Mesenchymal stem cell (in vitro differentiated cells and primary cell): Measurements from ENCODE around the gene RPS6KA2.

Source experiments
- DNase-seq: peaks from one replicate; pipeline ENCODE4 v3.0.0-alpha.2; 2013
- H2AFZ ChIP-seq: one replicate; pipeline ENCODE4 v1.6.1; 2013; ENCODE audit warnings: low read depth, mild to moderate bottlenecking, control low read depth, inconsistent platforms, low read length, moderate library complexity
- H2AK5ac ChIP-seq: 2 replicates; pipeline ENCODE4 v1.6.1; 2013; ENCODE audit warnings: low read length, moderate library complexity, mild to moderate bottlenecking, inconsistent platforms; ENCODE audit not compliant: severe bottlenecking
- H2BK120ac ChIP-seq: one replicate; pipeline ENCODE4 v1.6.1; 2013; ENCODE audit warnings: low read depth, mild to moderate bottlenecking, inconsistent platforms, low read length, moderate library complexity
- H2BK12ac ChIP-seq, 2 experiments: one replicate each; pipeline ENCODE4 v1.6.1; 2013; ENCODE audit warnings: inconsistent platforms in 2 of 2, low read length in 2 of 2, mild to moderate bottlenecking in 2 of 2, moderate library complexity in 2 of 2, control low read depth in 1 of 2
- H2BK15ac ChIP-seq: one replicate; pipeline ENCODE4 v1.6.1; 2013; ENCODE audit warnings: mild to moderate bottlenecking, low read depth, inconsistent platforms; ENCODE audit not compliant: poor library complexity, severe bottlenecking
- H2BK5ac ChIP-seq: 2 replicates; pipeline ENCODE4 v1.6.1; 2013; ENCODE audit warnings: low read depth, mild to moderate bottlenecking, low read length, control low read depth, inconsistent platforms; ENCODE audit not compliant: poor library complexity, severe bottlenecking
- H3K14ac ChIP-seq, 2 experiments: one replicate each; pipeline ENCODE4 v1.6.1; 2013; ENCODE audit warnings: inconsistent platforms in 2 of 2, low read length in 2 of 2, control low read depth in 1 of 2, mild to moderate bottlenecking in 1 of 2, moderate library complexity in 1 of 2
- H3K18ac ChIP-seq, 2 experiments: one replicate each; pipeline ENCODE4 v1.6.1; 2013; ENCODE audit warnings: inconsistent platforms in 2 of 2, low read length in 2 of 2, control low read depth in 1 of 2, low read depth in 1 of 2, mild to moderate bottlenecking in 1 of 2
- H3K23ac ChIP-seq, 2 experiments: one replicate each; pipeline ENCODE4 v1.6.1; 2013; ENCODE audit warnings: inconsistent platforms in 2 of 2, low read length in 2 of 2, mild to moderate bottlenecking in 2 of 2, moderate library complexity in 2 of 2, control low read depth in 1 of 2
- H3K27ac ChIP-seq: 2 replicates; pipeline ENCODE4 v1.5.1; 2013; ENCODE audit warnings: mild to moderate bottlenecking, moderate library complexity, low read length, control low read depth, inconsistent platforms; ENCODE audit not compliant: poor library complexity, severe bottlenecking
- H3K27me3 ChIP-seq, 2 experiments: 2 replicates each; pipeline versions ENCODE4 v1.6.1 to v1.7.0; 2013; ENCODE audit warnings: low read length in 2 of 2, mild to moderate bottlenecking in 2 of 2, moderate library complexity in 2 of 2, control low read depth in 1 of 2, inconsistent platforms in 1 of 2; ENCODE audit not compliant: control insufficient read depth in 1 of 2, insufficient read depth in 1 of 2
- H3K36me3 ChIP-seq, 2 experiments: 2 replicates each; pipeline versions ENCODE4 v1.6.1 to v1.7.0; 2013; ENCODE audit warnings: low read length in 2 of 2, control low read depth in 1 of 2, inconsistent platforms in 1 of 2, low read depth in 1 of 2, mild to moderate bottlenecking in 1 of 2; ENCODE audit not compliant: insufficient read depth in 2 of 2, control insufficient read depth in 1 of 2
- H3K4ac ChIP-seq, 2 experiments: one replicate each; pipeline ENCODE4 v1.6.1; 2013; ENCODE audit warnings: inconsistent platforms in 2 of 2, low read length in 2 of 2, mild to moderate bottlenecking in 2 of 2, moderate library complexity in 2 of 2, control low read depth in 1 of 2, low read depth in 1 of 2
- H3K4me1 ChIP-seq: 2 replicates; pipeline ENCODE4 v1.6.1; 2013; ENCODE audit warnings: low read depth, low read length, control low read depth; ENCODE audit not compliant: control insufficient read depth, insufficient read depth
- H3K4me2 ChIP-seq: 2 replicates; pipeline ENCODE4 v1.6.1; 2013; ENCODE audit warnings: low read length, mild to moderate bottlenecking, inconsistent platforms; ENCODE audit not compliant: poor library complexity, severe bottlenecking
- H3K4me3 ChIP-seq, 2 experiments: 2 replicates each; pipeline versions ENCODE4 v1.5.1 to v1.7.0; 2013; ENCODE audit warnings: low read length in 2 of 2, mild to moderate bottlenecking in 2 of 2, control low read depth in 1 of 2, low read depth in 1 of 2; ENCODE audit not compliant: insufficient read depth in 1 of 2
- H3K79me1 ChIP-seq: replicated peaks from 2 replicates; pipeline ENCODE4 v1.6.1; 2013; ENCODE audit warnings: mild to moderate bottlenecking, control low read depth, low read length, inconsistent platforms; ENCODE audit not compliant: poor library complexity, severe bottlenecking
- H3K9ac ChIP-seq: 2 replicates; pipeline ENCODE4 v1.7.0; 2013; ENCODE audit warnings: mild to moderate bottlenecking, low read length, moderate library complexity
- H3K9me3 ChIP-seq: 2 replicates; pipeline ENCODE4 v1.7.0; 2013; ENCODE audit warnings: mild to moderate bottlenecking, low read length; ENCODE audit not compliant: control insufficient read depth
- H4K8ac ChIP-seq: one replicate; pipeline ENCODE4 v1.6.1; 2013; ENCODE audit warnings: inconsistent platforms, mild to moderate bottlenecking, low read length, moderate library complexity
- H4K91ac ChIP-seq: one replicate; pipeline ENCODE4 v1.6.1; 2013; ENCODE audit warnings: mild to moderate bottlenecking, low read length, inconsistent platforms
- WGBS: methylation state at CpG from one replicate; pipeline ENCODE4 v1.1.7; 2013; ENCODE audit warnings: mixed read lengths; 5-methylcytosine and 5-hydroxymethylcytosine counted together

The RPS6KA2 gene

GRCh38 chr6:166563805-166564204, 63.2 kb downstream of the RPS6KA2 start:
- Histone ChIP-seq H2AFZ (no peak overlapping the region), H3K4me3 (no peak overlapping the region), H3K14ac (no peak overlapping the region), H3K27me3 (no peaks in the 10 kb centered on the region), H2AK5ac (no peak overlapping the region), H2BK12ac (no peak overlapping the region), H3K36me3 (peaks cover 0 to 2% of the 10 kb centered on the region in 2 experiments), H3K23ac (no peak overlapping the region), H3K4me2 (no peak overlapping the region), H4K91ac (no peak overlapping the region), H3K4ac (no peak overlapping the region), H2BK120ac (no peak overlapping the region), H2BK5ac (no peak overlapping the region), H3K9ac (no peak overlapping the region), H3K4me1 (peaks cover 30% of the 10 kb centered on the region), H3K27ac (no peak overlapping the region), H4K8ac (no peak overlapping the region), H3K9me3 (no peaks in the 10 kb centered on the region), H2BK15ac (no peak overlapping the region), H3K79me1 (no peaks in the 10 kb centered on the region), H3K18ac (no peak overlapping the region)
- no peak for DNase-seq
- WGBS = 89% methylated on average over 9 of the region's 9 CpGs

DNA sequence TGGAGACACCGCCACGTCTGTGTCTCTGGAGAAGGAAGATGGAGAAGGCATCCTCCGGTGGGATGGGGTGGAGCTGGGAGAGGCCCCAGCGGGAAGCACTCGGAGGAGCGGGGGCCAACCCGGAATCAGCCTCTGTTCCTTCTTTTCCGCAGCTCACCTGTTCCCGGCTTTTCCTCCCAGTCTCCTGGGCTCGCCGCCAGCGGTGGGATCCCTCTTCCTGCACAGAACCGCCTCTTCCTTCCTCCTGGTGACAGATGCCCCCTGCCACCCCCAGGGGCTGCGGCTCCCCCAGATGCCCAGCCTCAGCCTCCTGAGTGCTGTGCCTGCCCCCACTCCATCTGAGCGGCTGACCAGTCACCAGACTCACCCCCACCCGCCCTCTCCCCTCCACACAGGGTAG, 63.9 kb downstream of the RPS6KA2 start:
- Histone ChIP-seq H3K4me3 (no peak overlapping the region), H3K36me3 (peaks cover 0 to 6% of the 10 kb centered on the region in 2 experiments), H3K4me1 (peaks cover 30% of the 10 kb centered on the region), H3K79me1 (peaks cover 2% of the 10 kb centered on the region), H3K27ac (no peak overlapping the region), H2AK5ac (no peak overlapping the region), H4K91ac (no peak overlapping the region), H3K18ac (no peak overlapping the region), H3K9me3 (no peaks in the 10 kb centered on the region), H3K23ac (no peak overlapping the region), H3K9ac (no peak overlapping the region), H2AFZ (no peak overlapping the region), H2BK12ac (no peak overlapping the region), H3K27me3 (no peaks in the 10 kb centered on the region), H3K4ac (no peak overlapping the region), H2BK15ac (no peak overlapping the region), H2BK120ac (no peak overlapping the region), H4K8ac (no peak overlapping the region), H3K14ac (no peak overlapping the region), H2BK5ac (no peak overlapping the region), H3K4me2 (no peak overlapping the region)
- DNase-seq = no peak
- over 99% methylated on average over 13 of the region's 16 CpGs for WGBS

GRCh38 chr6:166562726-166563125, 64.3 kb downstream of the RPS6KA2 start:
- H2BK5ac ChIP-seq = no peak overlapping the region
- no peak overlapping the region for H4K91ac ChIP-seq
- 99% methylated on average over 9 of the region's 9 CpGs for whole genome bisulfite sequencing
- no peak overlapping the region for H2AK5ac ChIP-seq
- H2AFZ ChIP-seq = no peak overlapping the region
- no peak overlapping the region for H3K9ac ChIP-seq
- no peak for DNase-seq
- H3K4me3 ChIP-seq = no peak overlapping the region
- no peak overlapping the region for H3K14ac ChIP-seq
- H3K4ac ChIP-seq = no peak overlapping the region
- H3K23ac ChIP-seq = no peak overlapping the region
- no peak overlapping the region for H3K18ac ChIP-seq
- no peak overlapping the region for H2BK120ac ChIP-seq
- no peak overlapping the region for H3K27ac ChIP-seq
- no peak overlapping the region for H2BK12ac ChIP-seq
- H3K4me1 ChIP-seq = peaks cover 30% of the 10 kb centered on the region
- H3K27me3 ChIP-seq = no peaks in the 10 kb centered on the region
- H3K36me3 ChIP-seq = peaks cover 0 to 6% of the 10 kb centered on the region in 2 experiments
- no peak overlapping the region for H2BK15ac ChIP-seq
- peaks cover 2% of the 10 kb centered on the region for H3K79me1 ChIP-seq
- H4K8ac ChIP-seq = no peak overlapping the region
- no peaks in the 10 kb centered on the region for H3K9me3 ChIP-seq
- no peak overlapping the region for H3K4me2 ChIP-seq

DNA sequence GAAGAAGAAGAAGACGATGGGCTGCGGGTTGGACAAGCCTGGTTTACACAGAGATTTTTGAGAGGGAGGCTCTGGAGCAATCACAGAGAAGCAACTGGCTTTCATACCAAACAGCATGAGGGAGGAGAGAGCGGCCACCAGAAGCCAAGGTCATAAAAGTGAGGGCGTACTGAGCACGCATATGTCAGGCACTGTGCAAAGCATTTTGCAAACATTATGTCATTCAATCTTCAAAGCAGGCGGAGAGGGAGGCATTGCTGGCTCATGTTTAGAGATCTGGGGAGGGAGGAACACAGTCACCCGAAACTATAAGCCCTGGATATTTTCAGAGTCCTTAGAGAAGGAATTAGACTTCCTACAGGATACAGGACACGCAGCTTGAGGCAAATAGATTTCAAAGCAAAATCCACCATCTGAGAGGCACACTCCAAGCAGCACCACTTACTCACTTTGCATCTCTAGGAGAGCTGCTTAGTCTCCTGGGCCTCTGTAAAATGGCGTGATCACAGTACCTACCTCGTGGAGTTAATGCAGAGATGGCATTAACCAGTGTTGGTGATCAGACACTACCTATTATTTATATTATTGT, 65.2 kb downstream of the RPS6KA2 start:
- Histone ChIP-seq H2BK5ac (no peak overlapping the region), H3K14ac (no peak overlapping the region), H3K4me2 (no peak overlapping the region), H3K9me3 (no peaks in the 10 kb centered on the region), H3K36me3 (peaks cover 0 to 6% of the 10 kb centered on the region in 2 experiments), H3K79me1 (peaks cover 2% of the 10 kb centered on the region), H3K9ac (peak overlapping the region; percentile 55), H4K8ac (no peak overlapping the region), H3K18ac (peak overlapping the region in 1 of 2 experiments; percentile 14), H3K27me3 (no peaks in the 10 kb centered on the region), H2AFZ (no peak overlapping the region), H2BK12ac (no peak overlapping the region), H2BK120ac (no peak overlapping the region), H3K23ac (no peak overlapping the region), H3K27ac (no peak overlapping the region), H3K4ac (no peak overlapping the region), H2AK5ac (no peak overlapping the region), H2BK15ac (no peak overlapping the region), H4K91ac (no peak overlapping the region), H3K4me1 (peaks cover 30% of the 10 kb centered on the region), H3K4me3 (peak overlapping the region in 1 of 2 experiments; percentile 1)
- peak; percentile 76 for DNase-seq
- WGBS = 63% methylated on average over 8 of the region's 10 CpGs
